PC-3 (cell line): ENCODE data around the gene MATN4.

Experiments
- EZH2 ChIP-seq: fragments of 300-600 bp; sonication (generic); IDR thresholded peaks from one replicate; pipeline ENCODE4 v1.6.1; 2017; ENCODE audit warnings: antibody characterized with exemption, mild to moderate bottlenecking, low read length; ENCODE audit not compliant: unreplicated experiment
- EZH2phosphoT487 ChIP-seq: fragments of 300-600 bp; sonication (generic); IDR thresholded peaks from 2 replicates; pipeline ENCODE4 v1.6.1; 2018; ENCODE audit warnings: mild to moderate bottlenecking, antibody characterized with exemption, low read length, borderline replicate concordance
- TF ChIP-seq, protein P1 (sequence below): fragments of 300-600 bp; sonication (generic); conservative IDR thresholded peaks from 2 replicates; pipeline ENCODE4 v1.5.1; 2017; ENCODE audit warnings: antibody characterized with exemption, low read depth, mild to moderate bottlenecking, low read length

DNA sequence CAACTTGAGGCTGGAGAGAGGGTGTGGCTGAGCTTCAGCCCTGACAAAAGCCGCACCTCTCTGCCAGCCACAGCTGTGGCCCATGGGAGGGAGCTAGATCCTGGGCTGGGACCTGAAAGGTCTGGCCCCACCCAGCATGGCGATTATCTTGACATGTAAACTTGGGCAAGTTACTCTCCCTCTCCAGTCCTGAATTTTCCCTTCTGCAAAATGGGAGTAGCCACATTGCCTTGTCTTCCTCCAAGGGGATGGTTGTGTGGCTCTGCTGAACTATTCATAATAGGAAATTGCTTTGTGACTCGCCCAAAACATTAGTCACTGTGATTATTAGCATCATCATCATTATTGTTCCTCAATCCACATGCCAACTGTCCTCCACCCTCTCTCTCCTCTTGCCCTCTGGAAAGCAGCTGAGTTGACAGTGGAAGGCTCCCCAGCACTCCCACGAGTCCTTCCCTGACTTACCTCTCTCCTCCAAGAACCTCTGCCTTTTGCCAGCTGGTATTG lies 24.5 kb downstream of the MATN4 start:
- TF ChIP-seq, protein P1, sequence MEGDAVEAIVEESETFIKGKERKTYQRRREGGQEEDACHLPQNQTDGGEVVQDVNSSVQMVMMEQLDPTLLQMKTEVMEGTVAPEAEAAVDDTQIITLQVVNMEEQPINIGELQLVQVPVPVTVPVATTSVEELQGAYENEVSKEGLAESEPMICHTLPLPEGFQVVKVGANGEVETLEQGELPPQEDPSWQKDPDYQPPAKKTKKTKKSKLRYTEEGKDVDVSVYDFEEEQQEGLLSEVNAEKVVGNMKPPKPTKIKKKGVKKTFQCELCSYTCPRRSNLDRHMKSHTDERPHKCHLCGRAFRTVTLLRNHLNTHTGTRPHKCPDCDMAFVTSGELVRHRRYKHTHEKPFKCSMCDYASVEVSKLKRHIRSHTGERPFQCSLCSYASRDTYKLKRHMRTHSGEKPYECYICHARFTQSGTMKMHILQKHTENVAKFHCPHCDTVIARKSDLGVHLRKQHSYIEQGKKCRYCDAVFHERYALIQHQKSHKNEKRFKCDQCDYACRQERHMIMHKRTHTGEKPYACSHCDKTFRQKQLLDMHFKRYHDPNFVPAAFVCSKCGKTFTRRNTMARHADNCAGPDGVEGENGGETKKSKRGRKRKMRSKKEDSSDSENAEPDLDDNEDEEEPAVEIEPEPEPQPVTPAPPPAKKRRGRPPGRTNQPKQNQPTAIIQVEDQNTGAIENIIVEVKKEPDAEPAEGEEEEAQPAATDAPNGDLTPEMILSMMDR: no peak
- TF ChIP-seq EZH2 (no peak), EZH2phosphoT487 (no peak)
